GM13977 (cell line): Measurements from ENCODE around the gene RHEB.

Experiments used
- DNase-seq: peaks from one replicate; pipeline ENCODE4 v3.0.0; 2012; ENCODE audit warnings: low spot score
- CTCF ChIP-seq: IDR thresholded peaks from 2 replicates; pipeline ENCODE4 v1.5.1; 2012; ENCODE audit warnings: mild to moderate bottlenecking, control low read depth; ENCODE audit not compliant: insufficient read depth; ENCODE audit errors: extremely low read depth, missing control alignments
- in situ Hi-C: fragments of 300-500 bp; cut with MboI; formaldehyde crosslinking; loops from one replicate; pipeline ENCODE4 v1.12.0; 2022; ENCODE audit warnings: low sequenced_read_pairs, low pct_unique_long_range_greater_than_20kb, mixed read lengths, inconsistent platforms; ENCODE audit not compliant: unreplicated experiment

RHEB gene

GRCh38 chr7:151430391-151431205 is 89.1 kb downstream of the RHEB start:
- TF ChIP-seq CTCF, result no peak
- DNase-seq, result no peak
- in situ Hi-C loops, result no loop called here

DNA sequence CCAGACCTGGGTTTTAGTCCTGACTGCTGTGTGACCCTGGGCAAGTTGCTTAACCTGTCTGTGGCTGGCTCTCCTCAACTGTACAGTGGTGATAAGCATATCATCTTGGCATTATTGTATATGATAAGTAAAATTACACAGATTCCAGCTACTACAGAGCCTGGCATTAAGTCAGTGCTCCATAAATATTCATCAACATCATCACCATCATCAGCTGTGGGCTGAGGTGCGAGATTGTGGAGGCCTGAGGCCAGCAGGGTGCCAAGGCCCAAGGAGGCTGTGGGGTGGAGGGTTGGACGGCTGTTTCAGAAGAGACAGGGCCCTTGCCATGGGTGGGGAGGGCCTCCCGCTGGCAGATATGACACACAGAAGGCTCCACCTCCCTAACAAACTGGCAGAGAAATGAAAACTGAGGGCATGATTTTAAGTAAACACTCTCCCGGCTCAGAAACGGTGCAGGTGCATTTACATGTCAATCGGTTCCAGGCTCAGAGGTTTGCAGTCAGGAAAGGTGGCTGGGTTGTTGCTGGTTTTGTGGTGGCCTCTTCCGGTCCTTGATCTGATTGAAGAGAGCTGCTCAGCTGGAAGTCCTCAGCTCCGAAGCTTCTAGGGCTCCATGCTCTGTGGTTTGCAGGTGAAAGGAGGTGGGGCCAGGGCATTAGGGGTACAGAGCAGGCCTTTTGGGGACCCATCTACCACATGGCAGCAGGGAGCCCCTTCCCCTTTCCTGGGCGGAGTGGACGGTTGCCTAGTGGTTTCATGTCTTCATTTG is 89.9 kb downstream of the RHEB start:
- in situ Hi-C loops, result no loop called here
- TF ChIP-seq CTCF, result no peak
- DNase-seq, result peak; percentile 73

- DNase-seq, result no peak
- no peak for TF ChIP-seq CTCF
- in situ Hi-C loops, result no loop called here
These were observed 90.5 kb downstream of the RHEB start for GRCh38 chr7:151429237-151429559.

- no peak for TF ChIP-seq CTCF
- DNase-seq, result no peak
- in situ Hi-C loops, result no loop called here
These were observed 91.1 kb downstream of the RHEB start for GRCh38 chr7:151428378-151429236.

DNA sequence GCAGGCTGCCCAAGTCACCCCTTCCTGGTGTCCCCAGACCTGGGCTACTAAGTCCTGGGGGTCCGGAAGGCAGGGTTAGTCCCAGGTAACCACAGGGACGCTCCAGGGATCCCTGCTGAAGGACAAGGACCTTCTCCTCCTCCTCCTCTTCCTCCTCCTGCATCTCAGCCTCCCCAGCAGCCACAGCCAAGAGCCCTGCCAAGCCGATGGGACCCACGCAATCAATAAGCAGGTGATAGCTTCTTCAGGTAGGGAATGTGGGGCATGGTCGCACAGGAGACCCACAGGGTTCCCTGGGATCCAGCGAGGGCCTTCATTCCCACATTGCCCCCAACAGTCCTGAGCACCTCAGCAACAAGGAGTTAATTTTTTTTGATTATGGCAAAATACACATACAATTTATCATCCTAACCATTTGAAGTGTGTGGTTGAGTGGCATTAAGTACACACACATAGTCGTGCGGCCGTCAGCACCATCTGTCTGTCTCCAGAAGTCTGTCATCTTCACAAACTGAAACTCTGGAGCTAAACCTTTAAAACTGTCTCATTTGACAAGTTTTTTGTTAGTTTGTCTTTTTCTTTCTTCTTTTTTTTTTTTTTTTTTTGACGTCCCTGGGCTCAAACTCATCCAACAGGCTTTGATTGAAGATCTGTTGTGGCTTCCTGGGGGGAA is 91.9 kb downstream of the RHEB start:
- TF ChIP-seq CTCF, result no peak
- no peak for DNase-seq
- in situ Hi-C loops, result no loop called here
